Measurements from ENCODE around the gene TPP2. TPM values are rescaled to one million over a fixed set of nuclear protein-coding genes. Genes with fewer than 3 reads are reported as not detected.
A peak's percentile ranks its signal among the peaks of the same experiment; 100 is the strongest.

Gene TPP2
- total RNA-seq, 1 experiment from 2014 or later: 31.6 TPM

GRCh38 chr13:102724923-102725322 lies 128.1 kb downstream of the TPP2 start:
- Histone ChIP-seq H3K36me3 (ENCODE audit: control insufficient read depth, insufficient read depth, low read length) (no peaks in the 10 kb centered on the region), H3K4me1 (ENCODE audit: control insufficient read depth, insufficient read depth, low read length) (no peaks in the 10 kb centered on the region), H3K9me3 (ENCODE audit: control insufficient read depth, insufficient read depth, low read depth, low read length) (no peaks in the 10 kb centered on the region), H3K4me3 (ENCODE audit: low read depth in 2 of 2, low read length in 2 of 2) (no peak overlapping the region), H3K27me3 (ENCODE audit: control insufficient read depth, insufficient read depth, low read length) (peaks cover 2% of the 10 kb centered on the region), H3K27ac (ENCODE audit: low read length) (no peak overlapping the region)
- ATAC-seq: peak; percentile 87
- DNase-seq (ENCODE audit: low read depth, low spot score): no peak
- ChIA-PET CTCF (interaction anchor here (0.6 to 1.5 kb wide), 6 partner anchors 60 to 775 kb away, joined by 3 to 6 read pairs (median 5); no protein-coding TSS in a partner anchor), POLR2A (no interaction called here)
- intact Hi-C loops (cut with micrococcal nuclease; ENCODE audit: unreplicated experiment): loop anchor here (2.0 kb wide), 1 partner anchor 144 kb away; no protein-coding TSS in a partner anchor
- peak; percentile 58 for TF ChIP-seq CTCF (IDR thresholded peaks at IDR 0.05)
- no peak for TF ChIP-seq TCF7L2 (IDR thresholded peaks at IDR 0.05; ENCODE audit: low read depth, low read length)
- no peak for TF ChIP-seq REST (IDR thresholded peaks at IDR 0.05; ENCODE audit: insufficient read depth in 1 of 2, low read depth in 2 of 2, low read length in 1 of 2)
- no peak for TF ChIP-seq POLR2AphosphoS5 (IDR thresholded peaks at IDR 0.05; ENCODE audit: low read depth, low read length)
- in situ Hi-C loops (cut with HindIII; ENCODE audit: low pct_unique_long_range_greater_than_20kb, low sequenced_read_pairs): no loop called here
- BruUV-seq (replicated peaks): no TSS peak

- BruUV-seq (replicated peaks): no TSS peak
- no peak for ATAC-seq
- H3K27ac ChIP-seq (ENCODE audit: low read length): no peak overlapping the region
- in situ Hi-C loops (cut with HindIII; ENCODE audit: low pct_unique_long_range_greater_than_20kb, low sequenced_read_pairs): no loop called here
- H3K27me3 ChIP-seq (ENCODE audit: control insufficient read depth, insufficient read depth, low read length): peaks cover 7% of the 10 kb centered on the region
- no peak for TF ChIP-seq SIN3A (IDR thresholded peaks at IDR 0.05; ENCODE audit: borderline replicate concordance, insufficient read depth, low read depth, low read length)
- TF ChIP-seq CTCF (IDR thresholded peaks at IDR 0.05): 0 out of 2 replicates have a peak, but pooled peaks have one; percentile 7
- TF ChIP-seq POLR2AphosphoS5 (IDR thresholded peaks at IDR 0.05; ENCODE audit: low read depth, low read length): no peak
- no peak for TF ChIP-seq REST (IDR thresholded peaks at IDR 0.05; ENCODE audit: insufficient read depth in 1 of 2, low read depth in 2 of 2, low read length in 1 of 2)
- no peak for TF ChIP-seq TCF7L2 (IDR thresholded peaks at IDR 0.05; ENCODE audit: low read depth, low read length)
- DNase-seq (ENCODE audit: low read depth, low spot score): no peak
- no peaks in the 10 kb centered on the region for H3K36me3 ChIP-seq (ENCODE audit: control insufficient read depth, insufficient read depth, low read length)
- CTCF ChIA-PET: no interaction called here
- H3K4me3 ChIP-seq (ENCODE audit: low read depth in 2 of 2, low read length in 2 of 2): no peak overlapping the region
- intact Hi-C loops (cut with micrococcal nuclease; ENCODE audit: unreplicated experiment): loop anchor here (2.0 kb wide), 1 partner anchor 120 kb away; the partner anchor contains the start of gene ERCC5
- POLR2A ChIA-PET: no interaction called here
- no peaks in the 10 kb centered on the region for H3K9me3 ChIP-seq (ENCODE audit: control insufficient read depth, insufficient read depth, low read depth, low read length)
- H3K4me1 ChIP-seq (ENCODE audit: control insufficient read depth, insufficient read depth, low read length): no peaks in the 10 kb centered on the region
Observed at GRCh38 chr13:102726430-102726829, 129.6 kb downstream of the TPP2 start.

Measured in Panc1 (cell line).